Spleen (tissue), 11 donors: ENCODE results near the gene KHDRBS2. TPM values are rescaled to one million over a fixed set of nuclear protein-coding genes. Genes with fewer than 3 reads are reported as not detected.

Experiments used
- DNase-seq: peaks from one replicate; pipeline ENCODE4 v3.0.0-alpha.2; 2020
- H3K27ac ChIP-seq, 8 donors: fragments of 200-600 bp; sonication (generic) in 7 of 8; 1 replicate in 4 of 8; 2 replicates in 4 of 8; pipeline versions ENCODE4 v1.5.0 to v1.8.0; 2016 to 2021; ENCODE audit warnings: inconsistent platforms in 4 of 8, mild to moderate bottlenecking in 4 of 8, moderate library complexity in 1 of 8
- H3K27me3 ChIP-seq, 7 donors: fragments of 200-600 bp; sonication (generic) in 6 of 7; replicated peaks in 1 of 7; 1 replicate in 4 of 7; 2 replicates in 3 of 7; pipeline versions ENCODE4 v1.5.0 to v1.8.0; 2016 to 2021; ENCODE audit warnings: inconsistent platforms in 3 of 7, mild to moderate bottlenecking in 1 of 7
- H3K36me3 ChIP-seq, 6 donors: fragments of 200-600 bp; sonication (generic) in 5 of 6; 1 replicate in 4 of 6; 2 replicates in 2 of 6; pipeline versions ENCODE4 v1.5.0 to v1.8.0; 2016 to 2021; ENCODE audit warnings: inconsistent platforms in 2 of 6
- H3K4me1 ChIP-seq, 6 donors: fragments of 200-600 bp; sonication (generic) in 5 of 6; 1 replicate in 3 of 6; 2 replicates in 3 of 6; pipeline versions ENCODE4 v1.5.0 to v1.8.0; 2016 to 2021; ENCODE audit warnings: inconsistent platforms in 3 of 6
- H3K4me3 ChIP-seq, 8 donors: fragments of 200-600 bp; sonication (generic) in 7 of 8; 1 replicate in 4 of 8; 2 replicates in 4 of 8; pipeline versions ENCODE4 v1.5.0 to v1.8.0; 2016 to 2021; ENCODE audit warnings: inconsistent platforms in 4 of 8, mild to moderate bottlenecking in 4 of 8, moderate library complexity in 2 of 8
- H3K9me3 ChIP-seq, 8 donors: fragments of 200-600 bp; sonication (generic) in 7 of 8; 1 replicate in 4 of 8; 2 replicates in 4 of 8; pipeline versions ENCODE4 v1.5.0 to v1.8.0; 2016 to 2021; ENCODE audit warnings: inconsistent platforms in 4 of 8
- POLR2A ChIP-seq, 3 donors: fragments of 450-650 bp; IDR thresholded peaks; one replicate each; pipeline ENCODE4 v1.5.1; 2017; ENCODE audit warnings: antibody characterized with exemption in 3 of 3, mild to moderate bottlenecking in 1 of 3
- POLR2AphosphoS5 ChIP-seq, 3 donors: sonication (generic); formaldehyde crosslinking; IDR thresholded peaks; one replicate each; pipeline ENCODE4 v1.5.1; 2017; ENCODE audit warnings: antibody characterized with exemption in 3 of 3
- WGBS, 5 donors: extraction: QIAGEN DNeasy Blood & Tissue Kit in 3 of 5; methylation state at CpG; one replicate each; pipeline versions ENCODE4 v1.1.5 to v1.1.7; 2013 to 2018; 5-methylcytosine and 5-hydroxymethylcytosine counted together
- intact Hi-C: fragments of 100-400 bp; cut with DNase I; formaldehyde crosslinking; loops from one replicate; pipeline ENCODE4 v1.15.0; 2023; ENCODE audit warnings: low total_unique reads
- polyA plus RNA-seq, 3 donors: library from polyadenylated mRNA; stranded (reverse); fragments of 200-250 nt; gene quantifications; one replicate each; pipeline ENCODE4 v1.2.1, GENCODE V29; 2013
- total RNA-seq, 7 donors: library from RNA; depleted of rRNA in 3 of 7; stranded (reverse); fragments of >200 nt in 3 of 7; fragmentation: NEBNext Ultra II Directional in 4 of 7; extraction: Animal tissue kit (Norgen Biotek cat#: 25700) in 4 of 7; gene quantifications; one replicate each; pipeline versions ENCODE4 v1.1.0 to v1.2.1, GENCODE V29; 2016 to 2021
- TF ChIP-seq, protein P1 (sequence below), 11 experiments: fragments of 200-600 bp in 7 of 11; fragments of 450-650 bp in 4 of 11; sonication (generic) in 4 of 11; IDR thresholded peaks in 8 of 11; conservative IDR thresholded peaks in 3 of 11; 1 replicate in 7 of 11; 2 replicates in 4 of 11; pipeline versions ENCODE4 v1.4.0 to v1.8.0; 2016 to 2021; ENCODE audit warnings: antibody characterized with exemption in 11 of 11, inconsistent platforms in 4 of 11, mild to moderate bottlenecking in 1 of 11
- donor health status: healthy with polysubstance abuse.
- donor health status: DM: no; HTN: no; CAD: no; lungs with moderate emphysema.
- donor health status: DM: no; HTN: no; CAD: no.
- donor health status: Bipolar disorder and iron deficiency.
- donor health status: healthy.
- donor health status: DM: no; HTN: no; CAD: no.
- donor health status: DM: yes; HTN: yes; CAD: no.

Gene KHDRBS2
- total and polyA plus RNA-seq, 10 donors, result 1.0 to 11.7 (median 3.9) TPM

DNA sequence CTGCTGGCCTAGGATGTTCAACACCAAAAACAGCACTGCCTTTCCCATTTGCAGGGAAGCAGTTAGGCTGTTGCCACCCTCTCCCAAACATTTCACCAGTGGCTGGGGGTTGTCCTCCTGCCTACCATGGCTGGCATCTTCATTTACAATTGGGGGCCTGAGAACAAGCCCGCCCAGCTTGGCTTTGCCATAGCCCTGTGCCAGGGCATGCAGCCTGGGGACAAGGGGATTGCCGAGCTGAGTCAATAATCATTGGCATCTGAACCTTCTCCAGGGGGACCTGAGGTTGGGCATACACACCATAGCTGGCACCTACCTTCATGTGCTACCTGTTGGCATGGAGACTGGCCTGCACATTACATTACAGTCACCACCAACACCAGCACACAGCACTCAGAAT, 345.1 kb downstream of the KHDRBS2 start:
- Histone ChIP-seq H3K36me3 (no peaks in the 10 kb centered on the region), H3K27ac (no peak overlapping the region), H3K4me1 (no peaks in the 10 kb centered on the region), H3K9me3 (peaks cover 0 to 31% (median 0%) of the 10 kb centered on the region in 8 donors), H3K27me3 (no peaks in the 10 kb centered on the region), H3K4me3 (no peak overlapping the region)
- WGBS, 5 donors, result 84 to 100% (median 95%) methylated on average over 2 of the region's 2 CpGs; no CpG with 5 or more reads in 1 of the 5 donors
- DNase-seq, result no peak
- no peak for TF ChIP-seq POLR2AphosphoS5 (IDR thresholded peaks at IDR 0.05)
- TF ChIP-seq, protein P1, sequence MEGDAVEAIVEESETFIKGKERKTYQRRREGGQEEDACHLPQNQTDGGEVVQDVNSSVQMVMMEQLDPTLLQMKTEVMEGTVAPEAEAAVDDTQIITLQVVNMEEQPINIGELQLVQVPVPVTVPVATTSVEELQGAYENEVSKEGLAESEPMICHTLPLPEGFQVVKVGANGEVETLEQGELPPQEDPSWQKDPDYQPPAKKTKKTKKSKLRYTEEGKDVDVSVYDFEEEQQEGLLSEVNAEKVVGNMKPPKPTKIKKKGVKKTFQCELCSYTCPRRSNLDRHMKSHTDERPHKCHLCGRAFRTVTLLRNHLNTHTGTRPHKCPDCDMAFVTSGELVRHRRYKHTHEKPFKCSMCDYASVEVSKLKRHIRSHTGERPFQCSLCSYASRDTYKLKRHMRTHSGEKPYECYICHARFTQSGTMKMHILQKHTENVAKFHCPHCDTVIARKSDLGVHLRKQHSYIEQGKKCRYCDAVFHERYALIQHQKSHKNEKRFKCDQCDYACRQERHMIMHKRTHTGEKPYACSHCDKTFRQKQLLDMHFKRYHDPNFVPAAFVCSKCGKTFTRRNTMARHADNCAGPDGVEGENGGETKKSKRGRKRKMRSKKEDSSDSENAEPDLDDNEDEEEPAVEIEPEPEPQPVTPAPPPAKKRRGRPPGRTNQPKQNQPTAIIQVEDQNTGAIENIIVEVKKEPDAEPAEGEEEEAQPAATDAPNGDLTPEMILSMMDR (IDR thresholded peaks at IDR 0.05 in 8 of 11, conservative IDR thresholded peaks at IDR 0.05 in 3 of 11), result no peak
- no peak for TF ChIP-seq POLR2A (IDR thresholded peaks at IDR 0.05)
- intact Hi-C loops, result no loop called here

DNA sequence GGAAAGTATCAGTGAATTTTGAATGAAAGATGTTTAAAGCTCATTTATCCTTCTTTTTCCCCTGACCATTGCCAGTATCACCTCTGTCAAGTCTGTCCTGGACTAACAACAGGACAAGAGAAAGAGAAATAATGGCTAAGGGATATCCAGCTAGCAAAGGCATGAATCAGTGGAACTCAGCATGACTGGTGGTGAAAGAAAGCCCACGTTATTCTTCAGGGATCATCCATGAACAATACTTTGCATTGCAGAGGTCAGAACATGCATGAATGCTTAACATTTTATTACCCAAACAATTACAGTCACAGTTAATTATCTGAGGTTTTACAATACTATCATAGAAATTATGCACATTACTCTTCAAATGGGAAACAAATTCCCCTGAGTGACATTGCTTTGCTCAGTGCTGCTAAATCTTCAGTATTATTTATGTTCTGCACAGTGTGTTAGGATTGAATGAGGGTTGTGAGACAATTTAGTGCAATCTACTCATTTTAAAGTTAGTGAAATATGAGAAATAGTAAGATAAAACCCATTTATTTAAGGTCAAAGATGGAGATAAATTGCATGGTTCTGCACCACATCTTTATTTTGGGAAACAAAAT, 350.7 kb downstream of the KHDRBS2 start:
- 48 to 75% (median 64%) methylated on average over 1 of the region's 1 CpG for WGBS, 5 donors
- intact Hi-C loops, result no loop called here
- Histone ChIP-seq H3K27ac (no peak overlapping the region), H3K27me3 (no peaks in the 10 kb centered on the region), H3K9me3 (peaks cover 0 to 6% (median under 1%) of the 10 kb centered on the region in 8 donors), H3K36me3 (no peaks in the 10 kb centered on the region), H3K4me1 (no peaks in the 10 kb centered on the region), H3K4me3 (no peak overlapping the region)
- TF ChIP-seq, protein P1 (IDR thresholded peaks at IDR 0.05 in 8 of 11, conservative IDR thresholded peaks at IDR 0.05 in 3 of 11), result no peak
- TF ChIP-seq POLR2AphosphoS5 (IDR thresholded peaks at IDR 0.05) (no peak), POLR2A (IDR thresholded peaks at IDR 0.05) (no peak)
- no peak for DNase-seq

DNA sequence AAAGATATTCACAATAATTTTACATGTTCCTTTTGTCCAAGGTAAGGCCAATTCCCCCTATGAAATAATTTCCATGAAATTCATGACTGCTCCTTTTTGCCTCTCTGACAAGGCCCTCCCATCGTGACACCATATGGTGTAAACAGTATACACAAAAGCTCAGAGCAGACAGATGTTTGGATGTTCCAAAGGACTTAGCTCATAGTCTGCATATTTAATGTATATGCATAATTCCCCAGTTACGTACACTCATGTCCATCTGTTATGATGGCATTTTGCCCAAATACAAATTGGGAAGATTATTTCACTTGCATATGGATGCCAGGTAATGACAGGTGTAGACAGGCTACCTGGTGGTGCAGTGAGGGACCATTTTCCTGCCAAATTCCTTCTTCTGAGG, 376.5 kb downstream of the KHDRBS2 start:
- intact Hi-C loops, result no loop called here
- DNase-seq, result no peak
- Histone ChIP-seq H3K27me3 (no peaks in the 10 kb centered on the region), H3K4me3 (no peak overlapping the region), H3K36me3 (no peaks in the 10 kb centered on the region), H3K4me1 (no peaks in the 10 kb centered on the region), H3K9me3 (peaks cover 0 to 8% (median 0%) of the 10 kb centered on the region in 8 donors), H3K27ac (no peak overlapping the region)
- TF ChIP-seq, protein P1 (IDR thresholded peaks at IDR 0.05 in 8 of 11, conservative IDR thresholded peaks at IDR 0.05 in 3 of 11), result no peak
- TF ChIP-seq POLR2AphosphoS5 (IDR thresholded peaks at IDR 0.05) (no peak), POLR2A (IDR thresholded peaks at IDR 0.05) (no peak)
- 86 to 97% (median 89%) methylated on average over 2 of the region's 2 CpGs for WGBS, 5 donors

DNA sequence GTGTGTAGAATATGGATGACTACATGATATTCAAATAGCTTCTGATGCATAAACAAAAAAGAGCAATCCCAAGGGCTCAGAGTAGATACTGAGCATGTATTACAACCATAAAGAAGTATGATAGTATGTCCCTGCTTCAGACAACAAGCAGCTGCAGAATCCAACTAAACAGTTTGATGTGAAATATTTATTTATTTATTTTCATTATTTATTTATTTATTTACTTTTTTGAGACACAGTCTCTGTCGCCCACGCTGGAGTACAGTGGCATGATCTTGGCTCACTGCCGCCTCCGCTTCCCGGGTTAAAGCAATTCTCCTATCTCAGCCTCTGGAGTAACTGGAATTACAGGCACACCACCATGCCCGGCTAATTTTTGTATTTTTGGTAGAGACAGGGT, 384.3 kb downstream of the KHDRBS2 start:
- WGBS, 5 donors, result 92 to 98% (median 96%) methylated on average over 6 of the region's 6 CpGs
- Histone ChIP-seq H3K27me3 (no peaks in the 10 kb centered on the region), H3K9me3 (peaks cover 0 to 4% (median 0%) of the 10 kb centered on the region in 8 donors), H3K4me1 (no peaks in the 10 kb centered on the region), H3K4me3 (no peak overlapping the region), H3K27ac (no peak overlapping the region), H3K36me3 (no peaks in the 10 kb centered on the region)
- intact Hi-C loops, result no loop called here
- TF ChIP-seq POLR2AphosphoS5 (IDR thresholded peaks at IDR 0.05), result no peak
- TF ChIP-seq POLR2A (IDR thresholded peaks at IDR 0.05), result no peak
- TF ChIP-seq, protein P1 (IDR thresholded peaks at IDR 0.05 in 8 of 11, conservative IDR thresholded peaks at IDR 0.05 in 3 of 11), result no peak
- no peak for DNase-seq
